CD8-positive, alpha-beta memory T cell (primary cell): ENCODE measurements around the gene KIN. TPM values are rescaled to one million over a fixed set of nuclear protein-coding genes. Genes with fewer than 3 reads are reported as not detected.

Experiments
- CTCF ChIA-PET: fragments of 350-600 bp; sonication (Branson Sonifier 250); formaldehyde crosslinking; loops from one replicate; lab custom pipeline; 2021; ENCODE audit warnings: antibody characterized with exemption; lab: Charles Lee
- POLR2A ChIA-PET: fragments of 350-600 bp; sonication (Branson Sonifier 250); formaldehyde crosslinking; loops from one replicate; lab custom pipeline; 2021; ENCODE audit warnings: antibody characterized with exemption; lab: Charles Lee
- DNase-seq, 5 donors: peaks; one replicate each; pipeline versions ENCODE4 v3.0.0 to v3.0.0-alpha.2; 2020 to 2022; ENCODE audit warnings: mixed read lengths in 1 of 5
- H3K27ac ChIP-seq: one replicate; pipeline ENCODE4 v1.7.0; 2013; ENCODE audit warnings: low read depth, mild to moderate bottlenecking, low read length, moderate library complexity
- H3K27me3 ChIP-seq: 2 replicates; pipeline ENCODE4 v1.7.0; 2013; ENCODE audit warnings: low read length, mild to moderate bottlenecking; ENCODE audit not compliant: insufficient read depth, poor library complexity, severe bottlenecking
- H3K36me3 ChIP-seq: 2 replicates; pipeline ENCODE4 v1.7.0; 2013; ENCODE audit warnings: mild to moderate bottlenecking, low read length, moderate library complexity; ENCODE audit not compliant: insufficient read depth
- H3K4me1 ChIP-seq: 2 replicates; pipeline ENCODE4 v1.7.0; 2013; ENCODE audit warnings: mild to moderate bottlenecking, low read length, moderate library complexity; ENCODE audit not compliant: insufficient read depth
- H3K4me3 ChIP-seq: 2 replicates; pipeline ENCODE4 v1.7.0; 2013; ENCODE audit warnings: mild to moderate bottlenecking, low read length
- H3K9me3 ChIP-seq: 2 replicates; pipeline ENCODE4 v1.7.0; 2013; ENCODE audit warnings: mild to moderate bottlenecking, low read length
- H3K27ac Mint-ChIP-seq, 8 donors: one replicate each; pipeline ENCODE4 v1.8.0; 2020 to 2021; ENCODE audit warnings: mixed read lengths in 8 of 8, mild to moderate bottlenecking in 6 of 8, inconsistent platforms in 3 of 8, moderate library complexity in 3 of 8
- H3K27me3 Mint-ChIP-seq, 2 donors: one replicate each; pipeline ENCODE4 v1.8.0; 2020 to 2021; ENCODE audit warnings: mixed read lengths in 2 of 2, mild to moderate bottlenecking in 1 of 2, moderate library complexity in 1 of 2
- H3K36me3 Mint-ChIP-seq, 3 donors: one replicate each; pipeline ENCODE4 v1.8.0; 2020 to 2021; ENCODE audit warnings: mixed read lengths in 3 of 3, inconsistent platforms in 1 of 3, mild to moderate bottlenecking in 1 of 3
- H3K4me1 Mint-ChIP-seq, 3 donors: one replicate each; pipeline ENCODE4 v1.8.0; 2020 to 2021; ENCODE audit warnings: mixed read lengths in 3 of 3, inconsistent platforms in 1 of 3, mild to moderate bottlenecking in 1 of 3
- H3K4me3 Mint-ChIP-seq, 7 donors: one replicate each; pipeline ENCODE4 v1.8.0; 2020 to 2021; ENCODE audit warnings: mixed read lengths in 7 of 7, mild to moderate bottlenecking in 6 of 7, moderate library complexity in 4 of 7, inconsistent platforms in 2 of 7
- H3K9me3 Mint-ChIP-seq, 5 donors: one replicate each; pipeline ENCODE4 v1.8.0; 2020 to 2022; ENCODE audit warnings: mixed read lengths in 5 of 5, mild to moderate bottlenecking in 3 of 5, moderate library complexity in 2 of 5, inconsistent platforms in 1 of 5
- polyA plus RNA-seq: library from polyadenylated mRNA; unstranded; fragments of 300-500 nt; fragmentation: Illumina TruSeq; gene quantifications from one replicate; pipeline ENCODE4 v1.2.3, GENCODE V29; 2021
- total RNA-seq, 2 experiments: library from RNA; stranded (reverse); gene quantifications; one replicate each; pipeline ENCODE4 v1.2.3, GENCODE V29; 2021

KIN gene
- total and polyA plus RNA-seq, 3 experiments from 2014 or later = 4.8 to 17.7 (median 15.4) TPM

- H3K4me1 Mint-ChIP-seq = peaks cover 0 to 2% (median 0%) of the 10 kb centered on the region in 3 donors
- no peak for DNase-seq
- H3K27ac Mint-ChIP-seq = peak overlapping the region in 1 of 8 donors; percentile 29
- Histone ChIP-seq H3K36me3 (peaks cover 18% of the 10 kb centered on the region), H3K9me3 (no peaks in the 10 kb centered on the region), H3K4me1 (no peaks in the 10 kb centered on the region), H3K4me3 (no peak overlapping the region), H3K27me3 (no peaks in the 10 kb centered on the region), H3K27ac (no peak overlapping the region)
- H3K9me3 Mint-ChIP-seq = no peaks in the 10 kb centered on the region
- ChIA-PET POLR2A (no interaction called here), CTCF (no interaction called here)
- H3K4me3 Mint-ChIP-seq = no peak overlapping the region
- peaks cover 0 to 1% of the 10 kb centered on the region in 2 donors for H3K27me3 Mint-ChIP-seq
- peaks cover 10 to 83% (median 27%) of the 10 kb centered on the region in 3 donors for H3K36me3 Mint-ChIP-seq
Observed at GRCh38 chr10:7773845-7774801, 13.7 kb downstream of the KIN start.

GRCh38 chr10:7768417-7768816, 19.4 kb downstream of the KIN start:
- Histone ChIP-seq H3K27me3 (no peaks in the 10 kb centered on the region), H3K9me3 (no peaks in the 10 kb centered on the region), H3K36me3 (peaks cover 33% of the 10 kb centered on the region), H3K27ac (no peak overlapping the region), H3K4me1 (no peaks in the 10 kb centered on the region), H3K4me3 (no peak overlapping the region)
- Mint-ChIP-seq H3K9me3 (no peaks in the 10 kb centered on the region), H3K27me3 (peaks cover 0 to 1% of the 10 kb centered on the region in 2 donors), H3K4me3 (no peak overlapping the region), H3K27ac (no peak overlapping the region), H3K4me1 (no peaks in the 10 kb centered on the region), H3K36me3 (peaks cover 0 to 84% (median 24%) of the 10 kb centered on the region in 3 donors)
- ChIA-PET CTCF (no interaction called here), POLR2A (no interaction called here)
- no peak for DNase-seq

- CTCF ChIA-PET = no interaction called here
- H3K36me3 Mint-ChIP-seq = peaks cover 4 to 84% (median 24%) of the 10 kb centered on the region in 3 donors
Observed at GRCh38 chr10:7767209-7767608, 20.6 kb downstream of the KIN start.

GRCh38 chr10:7766241-7766640, 21.6 kb downstream of the KIN start:
- Mint-ChIP-seq H3K9me3 (no peaks in the 10 kb centered on the region), H3K4me1 (no peaks in the 10 kb centered on the region), H3K36me3 (peaks cover 4 to 86% (median 24%) of the 10 kb centered on the region in 3 donors), H3K27ac (peak overlapping the region in 1 of 8 donors; percentile 73), H3K27me3 (no peaks in the 10 kb centered on the region), H3K4me3 (no peak overlapping the region)
- POLR2A ChIA-PET = no interaction called here
- Histone ChIP-seq H3K4me1 (no peaks in the 10 kb centered on the region), H3K27ac (no peak overlapping the region), H3K4me3 (no peak overlapping the region), H3K36me3 (peaks cover 31% of the 10 kb centered on the region), H3K9me3 (no peaks in the 10 kb centered on the region), H3K27me3 (no peaks in the 10 kb centered on the region)
- DNase-seq = no peak
- CTCF ChIA-PET = no interaction called here

More at GRCh38 chr10:7767209-7767608, 20.6 kb downstream of the KIN start:
- Mint-ChIP-seq H3K4me1 (no peaks in the 10 kb centered on the region), H3K9me3 (no peaks in the 10 kb centered on the region), H3K27me3 (peaks cover 0 to 1% of the 10 kb centered on the region in 2 donors), H3K4me3 (no peak overlapping the region), H3K27ac (peak overlapping the region in 1 of 8 donors; percentile 88)
- DNase-seq = no peak
- H3K27ac ChIP-seq = no peak overlapping the region
- no peaks in the 10 kb centered on the region for H3K9me3 ChIP-seq
- peaks cover 29% of the 10 kb centered on the region for H3K36me3 ChIP-seq
- POLR2A ChIA-PET = no interaction called here
- H3K4me3 ChIP-seq = no peak overlapping the region
- no peaks in the 10 kb centered on the region for H3K4me1 ChIP-seq
- H3K27me3 ChIP-seq = no peaks in the 10 kb centered on the region

DNA sequence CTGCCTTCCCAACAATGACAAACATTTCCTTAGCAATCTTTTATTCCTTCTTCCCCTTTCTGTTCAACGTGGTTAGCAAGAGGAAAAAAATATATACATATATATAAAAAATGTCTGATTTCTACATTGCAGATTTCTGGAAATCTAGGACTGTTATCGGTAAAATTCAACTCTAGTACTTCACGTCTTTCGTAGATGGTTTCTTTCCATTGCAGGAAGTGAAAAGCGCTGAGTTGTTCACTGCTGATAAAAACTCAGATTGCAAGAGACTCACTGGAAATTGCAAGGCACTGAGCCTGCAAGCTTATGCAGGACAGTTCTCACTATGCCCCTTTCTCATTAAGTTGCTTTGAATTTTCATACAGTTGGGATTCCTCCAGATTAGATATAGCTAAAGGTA, 23.9 kb downstream of the KIN start:
- ChIA-PET CTCF (no interaction called here), POLR2A (no interaction called here)
- H3K36me3 ChIP-seq = peaks cover 43% of the 10 kb centered on the region
- Mint-ChIP-seq H3K36me3 (peaks cover 8 to 83% (median 27%) of the 10 kb centered on the region in 3 donors), H3K9me3 (no peaks in the 10 kb centered on the region), H3K4me1 (no peaks in the 10 kb centered on the region), H3K4me3 (no peak overlapping the region), H3K27ac (peak overlapping the region in 1 of 8 donors; percentile 57), H3K27me3 (no peaks in the 10 kb centered on the region)
- DNase-seq = no peak
- H3K4me3 ChIP-seq = no peak overlapping the region
- H3K27ac ChIP-seq = no peak overlapping the region
- H3K4me1 ChIP-seq = no peaks in the 10 kb centered on the region
- H3K9me3 ChIP-seq = no peaks in the 10 kb centered on the region
- no peaks in the 10 kb centered on the region for H3K27me3 ChIP-seq

DNA sequence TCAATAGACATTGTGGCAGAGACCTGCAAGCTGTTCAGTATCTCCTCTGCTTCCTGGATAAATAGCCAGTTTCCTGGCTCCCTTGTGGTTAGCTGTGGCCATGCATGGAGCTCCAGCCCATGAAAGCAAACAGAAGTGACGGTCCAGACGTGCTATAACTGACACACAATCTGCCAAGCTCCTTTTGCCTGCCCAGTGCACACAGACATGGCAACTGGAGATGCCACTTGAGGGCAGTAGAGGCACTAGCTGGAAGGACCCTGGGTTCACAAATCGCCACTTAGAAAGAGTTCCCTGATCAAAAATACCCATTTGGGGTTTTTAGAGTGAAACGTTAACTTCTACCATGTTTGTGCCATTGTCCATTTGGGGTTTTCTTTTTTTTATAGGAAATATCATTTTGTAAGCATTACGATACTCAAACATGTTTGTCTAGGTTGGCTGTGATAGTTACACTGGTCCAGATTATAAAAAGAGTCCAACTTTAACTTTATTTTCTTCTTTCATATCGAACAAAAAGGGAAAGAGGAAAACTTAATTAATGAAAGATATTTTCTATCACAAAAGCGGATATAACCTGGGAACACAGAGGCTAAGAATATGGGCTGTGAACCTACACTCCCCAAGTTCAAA, 31.3 kb downstream of the KIN start:
- peaks cover 34% of the 10 kb centered on the region for H3K36me3 ChIP-seq
- no peaks in the 10 kb centered on the region for H3K9me3 ChIP-seq
- ChIA-PET POLR2A (no interaction called here), CTCF (interaction anchor here (1.1 kb wide), 1 partner anchor 69 kb away, joined by 3 read pairs; no protein-coding TSS in a partner anchor)
- no peaks in the 10 kb centered on the region for H3K27me3 ChIP-seq
- H3K27ac ChIP-seq = no peak overlapping the region
- no peaks in the 10 kb centered on the region for H3K4me1 Mint-ChIP-seq
- no peaks in the 10 kb centered on the region for H3K9me3 Mint-ChIP-seq
- H3K4me3 ChIP-seq = no peak overlapping the region
- no peaks in the 10 kb centered on the region for H3K4me1 ChIP-seq
- H3K27me3 Mint-ChIP-seq = no peaks in the 10 kb centered on the region
- no peak overlapping the region for H3K27ac Mint-ChIP-seq
- DNase-seq = peak in 1 of 5 donors; percentile 4
- no peak overlapping the region for H3K4me3 Mint-ChIP-seq
- peaks cover 22 to 84% (median 41%) of the 10 kb centered on the region in 3 donors for H3K36me3 Mint-ChIP-seq

GRCh38 chr10:7755103-7755502, 32.7 kb downstream of the KIN start:
- Mint-ChIP-seq H3K36me3 (peaks cover 22 to 82% (median 39%) of the 10 kb centered on the region in 3 donors), H3K27ac (peak overlapping the region in 1 of 8 donors; percentile 17), H3K4me1 (no peaks in the 10 kb centered on the region), H3K9me3 (no peaks in the 10 kb centered on the region), H3K4me3 (no peak overlapping the region), H3K27me3 (no peaks in the 10 kb centered on the region)
- ChIA-PET POLR2A (no interaction called here), CTCF (no interaction called here)
- peaks cover 31% of the 10 kb centered on the region for H3K36me3 ChIP-seq
- DNase-seq = no peak
- no peak overlapping the region for H3K4me3 ChIP-seq
- H3K27me3 ChIP-seq = no peaks in the 10 kb centered on the region
- H3K9me3 ChIP-seq = no peaks in the 10 kb centered on the region
- H3K4me1 ChIP-seq = no peaks in the 10 kb centered on the region
- no peak overlapping the region for H3K27ac ChIP-seq

- ChIA-PET CTCF (no interaction called here), POLR2A (interaction anchor here (0.6 kb wide), 1 partner anchor 342 kb away, joined by 3 read pairs; the partner anchor contains the start of gene SFMBT2)
- Histone ChIP-seq H3K4me3 (no peak overlapping the region), H3K27ac (no peak overlapping the region), H3K27me3 (no peaks in the 10 kb centered on the region), H3K36me3 (peaks cover 19% of the 10 kb centered on the region), H3K9me3 (no peaks in the 10 kb centered on the region), H3K4me1 (no peaks in the 10 kb centered on the region)
- no peak overlapping the region for H3K27ac Mint-ChIP-seq
- no peaks in the 10 kb centered on the region for H3K4me1 Mint-ChIP-seq
- H3K4me3 Mint-ChIP-seq = no peak overlapping the region
- H3K9me3 Mint-ChIP-seq = no peaks in the 10 kb centered on the region
- DNase-seq = no peak
- peaks cover 14 to 68% (median 33%) of the 10 kb centered on the region in 3 donors for H3K36me3 Mint-ChIP-seq
- H3K27me3 Mint-ChIP-seq = no peaks in the 10 kb centered on the region
Observed at GRCh38 chr10:7752251-7752650, 35.5 kb downstream of the KIN start.
